Measurements from ENCODE around the gene CDKN1A. TPM values are rescaled to one million over a fixed set of nuclear protein-coding genes. Genes with fewer than 3 reads are reported as not detected.

CDKN1A gene
- total and polyA plus RNA-seq, 11 donors: 27.5 to 658 (median 99.8) TPM

DNA sequence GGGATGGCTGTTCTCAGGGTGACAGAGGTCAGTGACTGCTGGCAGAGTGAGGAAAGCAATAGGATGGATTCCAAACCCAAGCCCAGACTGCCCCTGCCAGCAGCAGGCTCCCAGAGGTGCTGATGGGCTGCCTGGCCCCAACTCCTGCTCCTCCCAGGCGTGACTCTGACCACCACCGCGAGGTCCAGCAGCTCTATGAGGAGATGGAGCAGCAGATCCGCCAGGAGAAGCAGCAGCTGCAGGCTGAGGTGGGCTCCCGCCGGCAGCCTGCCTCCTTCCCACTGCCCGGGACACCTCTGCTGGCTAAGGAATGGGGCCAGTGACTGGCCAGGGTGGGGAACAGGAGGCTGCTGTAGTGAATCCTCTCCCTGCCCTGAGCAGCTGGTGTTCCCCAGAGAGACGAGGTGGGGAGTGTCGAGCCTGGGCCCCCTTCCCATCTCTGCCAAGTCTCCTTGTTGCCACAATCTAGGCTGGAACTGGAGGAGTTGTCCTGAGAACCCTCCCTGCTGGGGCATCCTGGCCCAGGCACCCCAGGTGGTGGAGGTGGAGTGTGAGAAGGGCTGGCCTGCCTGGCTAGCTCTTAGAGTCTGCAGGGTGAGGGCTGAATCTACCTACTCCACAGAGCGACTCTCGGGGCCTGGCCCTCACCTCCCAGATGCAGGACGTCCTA, 39.5 kb downstream of the CDKN1A start:
- DNase-seq: no peak
- no peak for ATAC-seq
- no peaks in the 10 kb centered on the region for H3K36me3 ChIP-seq
- H3K4me3 ChIP-seq: no peak overlapping the region
- H3K27me3 ChIP-seq: no peaks in the 10 kb centered on the region
- intact Hi-C loops (cut with DNase I): no loop called here
- H3K9me3 ChIP-seq: no peaks in the 10 kb centered on the region
- H3K27ac ChIP-seq: no peak overlapping the region
- WGBS, 4 donors: 80 to 83% (median 81%) methylated on average over 11 to 12 of the region's 12 CpGs
- no peaks in the 10 kb centered on the region for H3K4me1 ChIP-seq
- TF ChIP-seq, protein P1, sequence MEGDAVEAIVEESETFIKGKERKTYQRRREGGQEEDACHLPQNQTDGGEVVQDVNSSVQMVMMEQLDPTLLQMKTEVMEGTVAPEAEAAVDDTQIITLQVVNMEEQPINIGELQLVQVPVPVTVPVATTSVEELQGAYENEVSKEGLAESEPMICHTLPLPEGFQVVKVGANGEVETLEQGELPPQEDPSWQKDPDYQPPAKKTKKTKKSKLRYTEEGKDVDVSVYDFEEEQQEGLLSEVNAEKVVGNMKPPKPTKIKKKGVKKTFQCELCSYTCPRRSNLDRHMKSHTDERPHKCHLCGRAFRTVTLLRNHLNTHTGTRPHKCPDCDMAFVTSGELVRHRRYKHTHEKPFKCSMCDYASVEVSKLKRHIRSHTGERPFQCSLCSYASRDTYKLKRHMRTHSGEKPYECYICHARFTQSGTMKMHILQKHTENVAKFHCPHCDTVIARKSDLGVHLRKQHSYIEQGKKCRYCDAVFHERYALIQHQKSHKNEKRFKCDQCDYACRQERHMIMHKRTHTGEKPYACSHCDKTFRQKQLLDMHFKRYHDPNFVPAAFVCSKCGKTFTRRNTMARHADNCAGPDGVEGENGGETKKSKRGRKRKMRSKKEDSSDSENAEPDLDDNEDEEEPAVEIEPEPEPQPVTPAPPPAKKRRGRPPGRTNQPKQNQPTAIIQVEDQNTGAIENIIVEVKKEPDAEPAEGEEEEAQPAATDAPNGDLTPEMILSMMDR (IDR thresholded peaks at IDR 0.05): no peak
- TF ChIP-seq POLR2A (IDR thresholded peaks at IDR 0.05): no peak

DNA sequence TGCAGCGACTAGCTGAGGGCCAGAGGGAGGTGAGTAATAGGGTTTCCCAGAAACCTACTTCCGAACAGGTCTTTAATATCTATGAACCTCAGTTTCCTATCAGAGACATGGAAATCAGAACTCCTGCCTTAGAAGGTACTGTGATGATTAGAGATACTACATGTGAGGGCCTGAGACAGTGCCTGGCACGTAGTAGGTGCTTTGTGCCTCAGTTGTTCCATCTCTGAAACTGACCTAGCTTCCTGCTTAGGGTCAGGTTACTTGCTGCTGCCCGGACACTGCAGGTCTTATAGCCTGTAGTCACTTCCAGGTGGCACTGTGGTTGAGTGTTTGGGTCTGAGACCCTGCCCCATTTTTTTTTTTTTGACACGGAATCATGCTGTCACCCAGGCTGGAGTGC, 40.0 kb downstream of the CDKN1A start:
- Histone ChIP-seq H3K9me3 (no peaks in the 10 kb centered on the region), H3K27me3 (no peaks in the 10 kb centered on the region), H3K27ac (no peak overlapping the region), H3K4me1 (no peaks in the 10 kb centered on the region), H3K4me3 (no peak overlapping the region), H3K36me3 (no peaks in the 10 kb centered on the region)
- WGBS, 4 donors: 82 to 92% (median 85%) methylated on average over 5 of the region's 5 CpGs
- TF ChIP-seq, protein P1 (IDR thresholded peaks at IDR 0.05): no peak
- TF ChIP-seq POLR2A (IDR thresholded peaks at IDR 0.05): no peak
- DNase-seq (no peak), ATAC-seq (no peak)
- intact Hi-C loops (cut with DNase I): no loop called here

DNA sequence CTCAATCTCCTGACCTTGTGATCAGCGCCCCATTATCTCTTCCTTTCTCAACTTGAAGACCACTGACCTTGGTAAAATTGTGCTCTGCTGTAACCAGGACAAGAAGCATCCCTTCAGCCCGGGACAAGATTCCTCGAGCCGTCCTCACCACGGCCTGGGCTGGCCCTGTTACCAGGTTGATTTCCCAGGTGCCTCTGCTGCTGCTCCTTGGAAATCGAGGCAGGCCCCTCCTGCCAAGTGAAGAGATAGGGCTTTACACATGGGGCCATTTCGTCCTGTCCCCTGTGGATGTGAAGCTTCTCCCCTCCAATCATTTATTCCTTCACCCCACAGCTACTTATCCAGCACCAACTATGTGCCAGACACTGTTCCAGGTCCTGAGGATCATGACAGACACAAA, 40.6 kb downstream of the CDKN1A start:
- intact Hi-C loops (cut with DNase I): no loop called here
- 89 to 94% (median 91%) methylated on average over 7 of the region's 7 CpGs for WGBS, 4 donors
- TF ChIP-seq, protein P1 (IDR thresholded peaks at IDR 0.05): no peak
- no peak for TF ChIP-seq POLR2A (IDR thresholded peaks at IDR 0.05)
- H3K9me3 ChIP-seq: no peaks in the 10 kb centered on the region
- no peaks in the 10 kb centered on the region for H3K4me1 ChIP-seq
- DNase-seq: no peak
- no peaks in the 10 kb centered on the region for H3K27me3 ChIP-seq
- no peak overlapping the region for H3K27ac ChIP-seq
- ATAC-seq: no peak
- no peak overlapping the region for H3K4me3 ChIP-seq
- H3K36me3 ChIP-seq: no peaks in the 10 kb centered on the region

DNA sequence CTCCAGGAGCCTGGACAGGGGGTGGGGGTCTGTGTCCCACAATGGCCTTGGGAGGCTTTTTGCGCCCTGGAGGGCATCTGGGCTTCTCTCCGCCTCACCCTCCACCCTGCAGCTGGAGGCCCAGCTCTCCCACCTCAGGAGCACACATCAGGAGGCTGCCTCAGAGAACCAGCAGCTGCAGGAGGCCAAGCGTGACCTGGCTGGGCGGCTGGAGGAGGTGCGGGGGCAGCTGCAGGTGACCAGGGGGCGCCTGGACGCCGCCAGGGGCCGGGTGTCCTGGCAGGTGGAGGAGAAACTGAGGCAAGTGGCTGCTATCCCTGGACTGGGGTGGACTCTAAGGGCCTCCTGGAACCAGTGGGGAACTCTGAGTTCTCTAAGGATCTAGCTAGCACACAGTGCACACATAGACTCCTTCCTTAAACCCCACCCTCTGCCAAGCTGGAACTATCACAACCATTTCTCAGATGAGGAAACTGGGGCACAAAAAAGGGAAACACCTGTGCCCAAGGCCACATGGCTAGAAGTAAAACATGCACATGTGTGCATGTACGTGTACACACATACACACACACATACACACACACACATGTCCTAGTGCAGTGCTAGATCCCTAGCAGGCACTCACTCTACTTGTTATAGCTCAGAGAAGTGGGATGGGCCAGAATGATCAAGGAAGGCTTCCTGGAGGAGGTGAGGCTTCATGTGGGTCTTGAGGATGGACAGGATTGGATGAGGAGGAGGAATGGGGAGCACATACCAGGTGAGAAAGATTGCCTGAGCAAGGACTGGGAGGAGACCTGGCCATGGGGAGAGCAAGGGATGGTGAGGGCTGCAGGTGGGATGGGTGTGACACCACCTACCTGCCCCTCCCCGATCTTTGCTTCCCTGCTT, 42.0 kb downstream of the CDKN1A start:
- ATAC-seq (no peak), DNase-seq (peak in 1 of 5 donors; percentile 55)
- Histone ChIP-seq H3K27ac (no peak overlapping the region), H3K4me1 (no peaks in the 10 kb centered on the region), H3K4me3 (no peak overlapping the region), H3K27me3 (no peaks in the 10 kb centered on the region), H3K9me3 (no peaks in the 10 kb centered on the region), H3K36me3 (no peaks in the 10 kb centered on the region)
- intact Hi-C loops (cut with DNase I): loop anchor here in 1 of 10 donors (10.0 kb wide), 1 partner anchor 96 kb away; no protein-coding TSS in a partner anchor
- TF ChIP-seq POLR2A (IDR thresholded peaks at IDR 0.05): no peak
- TF ChIP-seq, protein P1 (IDR thresholded peaks at IDR 0.05): no peak
- 91 to 96% (median 93%) methylated on average over 3 to 11 of the region's 11 CpGs for WGBS, 4 donors

All from heart left ventricle (tissue), 16 donors.